Heart left ventricle (tissue), 16 donors: Measurements from ENCODE around the gene HERPUD1. TPM values are rescaled to one million over a fixed set of nuclear protein-coding genes. Genes with fewer than 3 reads are reported as not detected.
A peak's percentile ranks its signal among the peaks of the same experiment; 100 is the strongest.

Experiments
- ATAC-seq, 4 donors: fragments of 200-7000 bp; cut with Tn5 transposase; one replicate each; pipeline ENCODE4 v1.9.1; 2020 to 2022; ENCODE audit warnings: moderate library complexity in 4 of 4, mild to moderate bottlenecking in 3 of 4, moderate number of reproducible peaks in 1 of 4
- DNase-seq, 5 donors: peaks; one replicate each; pipeline ENCODE4 v3.0.0-alpha.2; 2020
- H3K27ac ChIP-seq, 12 donors: fragments of 200-600 bp; sonication (generic) in 4 of 12; one replicate each; pipeline versions ENCODE4 v1.5.0 to v1.8.0; 2016 to 2022; ENCODE audit warnings: mild to moderate bottlenecking in 2 of 12
- H3K27me3 ChIP-seq, 9 donors: fragments of 200-600 bp; sonication (generic) in 2 of 9; one replicate each; pipeline versions ENCODE4 v1.5.1 to v1.8.0; 2016 to 2022; ENCODE audit warnings: mild to moderate bottlenecking in 3 of 9
- H3K36me3 ChIP-seq, 9 donors: fragments of 200-600 bp; sonication (generic) in 2 of 9; one replicate each; pipeline versions ENCODE4 v1.5.0 to v1.8.0; 2018 to 2022; ENCODE audit warnings: mild to moderate bottlenecking in 2 of 9
- H3K4me1 ChIP-seq, 12 donors: fragments of 200-600 bp; sonication (generic) in 4 of 12; one replicate each; pipeline versions ENCODE4 v1.5.0 to v1.8.0; 2016 to 2022; ENCODE audit warnings: mild to moderate bottlenecking in 3 of 12
- H3K4me3 ChIP-seq, 12 donors: fragments of 200-600 bp; sonication (generic) in 4 of 12; one replicate each; pipeline versions ENCODE4 v1.5.0 to v1.8.0; 2017 to 2022; ENCODE audit warnings: mild to moderate bottlenecking in 9 of 12, moderate library complexity in 4 of 12
- H3K9me3 ChIP-seq, 12 donors: fragments of 200-600 bp; sonication (generic) in 4 of 12; one replicate each; pipeline versions ENCODE4 v1.5.0 to v1.8.0; 2016 to 2022; ENCODE audit warnings: mild to moderate bottlenecking in 1 of 12
- CTCF ChIP-seq, 12 donors: fragments of 200-600 bp; sonication (generic) in 4 of 12; IDR thresholded peaks; one replicate each; pipeline versions ENCODE4 v1.5.0 to v1.8.0; 2018 to 2022; ENCODE audit warnings: antibody characterized with exemption in 12 of 12, mild to moderate bottlenecking in 5 of 12
- POLR2A ChIP-seq, 2 donors: fragments of 450-650 bp; IDR thresholded peaks; one replicate each; pipeline ENCODE4 v1.6.1; 2017; ENCODE audit warnings: antibody characterized with exemption in 2 of 2, mild to moderate bottlenecking in 2 of 2, moderate library complexity in 2 of 2
- WGBS, 4 donors: extraction: QIAGEN DNeasy Blood & Tissue Kit in 2 of 4; methylation state at CpG; one replicate each; pipeline versions ENCODE4 v1.1.5 to v1.1.7; 2013 to 2018; 5-methylcytosine and 5-hydroxymethylcytosine counted together
- intact Hi-C, 10 donors: fragments of 100-400 bp; cut with DNase I; formaldehyde crosslinking; loops; one replicate each; pipeline versions ENCODE4 v1.11.1 to v1.14.2; 2022
- polyA plus RNA-seq, 2 donors: library from polyadenylated mRNA; stranded (reverse); fragments of 200-250 nt; gene quantifications; one replicate each; pipeline ENCODE4 v1.2.3, GENCODE V29; 2013
- total RNA-seq, 9 donors: library from RNA; depleted of rRNA in 2 of 9; stranded (reverse); fragments of >200 nt in 2 of 9; fragmentation: NEBNext Ultra II Directional in 3 of 9; extraction: Animal tissue kit (Norgen Biotek cat#: 25700) in 3 of 9; gene quantifications; one replicate each; pipeline versions ENCODE4 v1.1.0 to v1.2.4, GENCODE V29; 2016 to 2023
- donor health status: ischemic (EF 13 %, LVEDD 7.1; RV severe dilation, severe dysfunction).
- donor health status: healthy with polysubstance abuse.
- donor health status: DM: no; HTN: yes; CAD: no.
- donor health status: DM: no; HTN: no; CAD: no.
- donor health status: ischemic (EF 25% LVEDD 6.9; RV normal size, moderate dysfunction).
- donor health status: ischemic (EF 25% LVEDD 5.7; RV mildly dilated, moderate dysfunction).
- donor health status: healthy.
- donor health status: DM: yes; HTN: yes; CAD: no.
- donor health status: ischemic (EF 35%, LVEDD 5.7; RV mildly dilated, moderate dysfunction).
- donor health status: nonischemic (EF 11% LVEDD 7.7; RV severe dilation, severe dysfunction).
- donor health status: DM: yes; HTN: yes; CAD: no.
- donor health status: PGD.
- donor health status: ischemic (EF 29% LVEDD 5.4; RV normal size, mild dysfunction).
- donor health status: nonischemic (EF 23%, LVEDD 6.1; RV moderate dilation, normal function).

Gene HERPUD1
- total and polyA plus RNA-seq, 11 donors = 41.4 to 226 (median 117) TPM

GRCh38 chr16:56981729-56982271, 49.9 kb downstream of the HERPUD1 start:
- TF ChIP-seq POLR2A (IDR thresholded peaks at IDR 0.05) = no peak
- no peak for TF ChIP-seq CTCF (IDR thresholded peaks at IDR 0.05)
- intact Hi-C loops = loop anchor here in 1 of 10 donors (5.0 kb wide), 1 partner anchor 61 kb away; no protein-coding TSS in a partner anchor
- Histone ChIP-seq H3K27me3 (no peaks in the 10 kb centered on the region), H3K36me3 (peaks cover 0 to 24% (median 0%) of the 10 kb centered on the region in 9 donors), H3K4me1 (peaks cover 0 to 80% (median 24%) of the 10 kb centered on the region in 12 donors), H3K27ac (no peak overlapping the region), H3K9me3 (no peaks in the 10 kb centered on the region), H3K4me3 (no peak overlapping the region)
- no peak for DNase-seq
- WGBS, 4 donors = 85 to 93% (median 88%) methylated on average over 12 of the region's 12 CpGs
- no peak for ATAC-seq

- no peaks in the 10 kb centered on the region for H3K27me3 ChIP-seq
- H3K9me3 ChIP-seq = no peaks in the 10 kb centered on the region
- DNase-seq (no peak), ATAC-seq (no peak)
- H3K4me1 ChIP-seq = peaks cover 0 to 88% (median 24%) of the 10 kb centered on the region in 12 donors
- H3K27ac ChIP-seq = no peak overlapping the region
- WGBS, 4 donors = 85 to 96% (median 93%) methylated on average over 2 of the region's 2 CpGs
- intact Hi-C loops = loop anchor here in 1 of 10 donors (5.0 kb wide), 1 partner anchor 60 kb away; no protein-coding TSS in a partner anchor
- H3K4me3 ChIP-seq = no peak overlapping the region
- TF ChIP-seq CTCF (IDR thresholded peaks at IDR 0.05) (no peak), POLR2A (IDR thresholded peaks at IDR 0.05) (no peak)
- H3K36me3 ChIP-seq = peaks cover 0 to 24% (median 0%) of the 10 kb centered on the region in 9 donors
Observed at GRCh38 chr16:56982695-56983094, 50.8 kb downstream of the HERPUD1 start.

GRCh38 chr16:56983211-56983751, 51.3 kb downstream of the HERPUD1 start:
- DNase-seq = peak in 1 of 5 donors; percentile 57
- H3K27ac ChIP-seq = no peak overlapping the region

More at GRCh38 chr16:56983211-56983751, 51.3 kb downstream of the HERPUD1 start:
- Histone ChIP-seq H3K9me3 (no peaks in the 10 kb centered on the region), H3K4me1 (peaks cover 0 to 88% (median 24%) of the 10 kb centered on the region in 12 donors), H3K36me3 (peaks cover 0 to 24% (median 0%) of the 10 kb centered on the region in 9 donors), H3K4me3 (no peak overlapping the region), H3K27me3 (no peaks in the 10 kb centered on the region)
- ATAC-seq = peak in 1 of 4 donors; percentile 19
- intact Hi-C loops = loop anchor here in 1 of 10 donors (5.0 kb wide), 1 partner anchor 59 kb away; no protein-coding TSS in a partner anchor
- WGBS, 4 donors = 61 to 78% (median 68%) methylated on average over 3 to 9 of the region's 9 CpGs
- no peak for TF ChIP-seq POLR2A (IDR thresholded peaks at IDR 0.05)
- no peak for TF ChIP-seq CTCF (IDR thresholded peaks at IDR 0.05)
